Activated gamma-delta T cell (primary cell): Measurements from ENCODE around the gene TTC28.
"Not testable (repeated sequence)": the region's sequence is repeated elsewhere in the genome, so short reads cannot be mapped to it uniquely, and the experiment has no call there.

Experiments
- DNase-seq: peaks from one replicate; lab custom pipeline; 2025; lab: John Stamatoyannopoulos, UW

Gene TTC28

GRCh38 chr22:28229566-28230485 lies 449.8 kb downstream of the TTC28 start:
- DNase-seq: no peak

- DNase-seq: no peak
Observed at GRCh38 chr22:28223826-28224225, 455.8 kb downstream of the TTC28 start.

- DNase-seq: no peak
Observed at GRCh38 chr22:28222976-28223745, 456.5 kb downstream of the TTC28 start.

GRCh38 chr22:28222571-28222970 lies 457.1 kb downstream of the TTC28 start:
- no peak for DNase-seq

- no peak for DNase-seq
Observed at GRCh38 chr22:28222052-28222451, 457.6 kb downstream of the TTC28 start.

- DNase-seq: no peak
Observed at GRCh38 chr22:28220626-28221363, 458.8 kb downstream of the TTC28 start.

- DNase-seq: no peak
Observed at GRCh38 chr22:28217277-28217676, 462.4 kb downstream of the TTC28 start.

GRCh38 chr22:28214750-28215149 lies 464.9 kb downstream of the TTC28 start:
- DNase-seq: not testable (repeated sequence)

- DNase-seq: not testable (repeated sequence)
Observed at GRCh38 chr22:28209457-28209856, 470.2 kb downstream of the TTC28 start.

GRCh38 chr22:28208787-28209186 lies 470.9 kb downstream of the TTC28 start:
- DNase-seq: no peak

GRCh38 chr22:28208036-28208435 lies 471.6 kb downstream of the TTC28 start:
- no peak for DNase-seq

GRCh38 chr22:28207281-28208030 lies 472.2 kb downstream of the TTC28 start:
- DNase-seq: no peak

- no peak for DNase-seq
Observed at GRCh38 chr22:28205926-28206325, 473.7 kb downstream of the TTC28 start.

GRCh38 chr22:28204382-28204781 lies 475.3 kb downstream of the TTC28 start:
- no peak for DNase-seq

GRCh38 chr22:28203286-28203685 lies 476.4 kb downstream of the TTC28 start:
- no peak for DNase-seq

GRCh38 chr22:28198692-28199091 lies 480.9 kb downstream of the TTC28 start:
- no peak for DNase-seq

- not testable (repeated sequence) for DNase-seq
Observed at GRCh38 chr22:28191571-28191970, 488.1 kb downstream of the TTC28 start.

- no peak for DNase-seq
Observed at GRCh38 chr22:28188178-28188879, 491.3 kb downstream of the TTC28 start.

GRCh38 chr22:28187612-28188011 lies 492.0 kb downstream of the TTC28 start:
- no peak for DNase-seq

- no peak for DNase-seq
Observed at GRCh38 chr22:28186641-28187040, 493.0 kb downstream of the TTC28 start.

GRCh38 chr22:28185130-28185529 lies 494.5 kb downstream of the TTC28 start:
- DNase-seq: no peak
